Keratinocyte (primary cell): ENCODE results near the gene ZNF638. TPM values are rescaled to one million over a fixed set of nuclear protein-coding genes. Genes with fewer than 3 reads are reported as not detected.

Source experiments
- DNase-seq: peaks from one replicate; pipeline ENCODE4 v3.0.0-alpha.2; 2011; ENCODE audit warnings: low read depth, missing footprints, low spot score
- FAIRE-seq: peaks from 2 replicates; lab custom pipeline; 2011; peaks lifted over from hg19 to GRCh38; lab: Jason Lieb, UNC
- H2AFZ ChIP-seq: 2 replicates; pipeline ENCODE4 v1.6.0; 2012; ENCODE audit warnings: low read length, control low read depth, inconsistent platforms; ENCODE audit not compliant: control insufficient read depth
- H3K27ac ChIP-seq: 2 replicates; pipeline ENCODE4 v1.5.1; 2011; ENCODE audit warnings: low read length; ENCODE audit not compliant: control insufficient read depth, insufficient read depth
- H3K27me3 ChIP-seq: 3 replicates; pipeline ENCODE4 v1.6.0; 2011; ENCODE audit warnings: low read length; ENCODE audit not compliant: control insufficient read depth, insufficient read depth; ENCODE audit errors: extremely low read depth
- H3K36me3 ChIP-seq, 2 experiments: 2 replicates in 1 of 2; 3 replicates in 1 of 2; pipeline ENCODE4 v1.5.1; 2011; ENCODE audit warnings: low read length in 2 of 2, mild to moderate bottlenecking in 1 of 2; ENCODE audit not compliant: control insufficient read depth in 2 of 2, insufficient read depth in 2 of 2; ENCODE audit errors: extremely low read depth in 1 of 2
- H3K4me1 ChIP-seq: 3 replicates; pipeline ENCODE4 v1.5.1; 2011; ENCODE audit warnings: low read length; ENCODE audit not compliant: control insufficient read depth, insufficient read depth; ENCODE audit errors: extremely low read depth
- H3K4me2 ChIP-seq: 3 replicates; pipeline ENCODE4 v1.6.0; 2011; ENCODE audit warnings: low read depth, low read length; ENCODE audit not compliant: control insufficient read depth, insufficient read depth; ENCODE audit errors: extremely low read depth
- H3K4me3 ChIP-seq, 3 experiments: fragments of 200-600 bp in 1 of 3; sonication (generic) in 1 of 3; 2 replicates in 2 of 3; 3 replicates in 1 of 3; pipeline ENCODE4 v1.5.1; 2011 to 2016; ENCODE audit warnings: low read length in 3 of 3, mild to moderate bottlenecking in 3 of 3, control low read depth in 2 of 3, inconsistent platforms in 1 of 3, low read depth in 1 of 3, mixed read lengths in 1 of 3, mixed run types in 1 of 3, moderate library complexity in 1 of 3; ENCODE audit not compliant: control insufficient read depth in 2 of 3, insufficient read depth in 2 of 3; ENCODE audit errors: extremely low read depth in 1 of 3
- H3K79me2 ChIP-seq: 2 replicates; pipeline ENCODE4 v1.6.0; 2012; ENCODE audit warnings: low read length; ENCODE audit not compliant: control insufficient read depth, insufficient read depth
- H3K9ac ChIP-seq: 3 replicates; pipeline ENCODE4 v1.6.0; 2011; ENCODE audit warnings: low read length; ENCODE audit not compliant: control insufficient read depth, insufficient read depth; ENCODE audit errors: extremely low read depth
- H3K9me1 ChIP-seq: 3 replicates; pipeline ENCODE4 v1.6.0; 2011; ENCODE audit warnings: low read length; ENCODE audit not compliant: control insufficient read depth, insufficient read depth; ENCODE audit errors: extremely low read depth
- H3K9me3 ChIP-seq: 2 replicates; pipeline ENCODE4 v1.5.1; 2012; ENCODE audit warnings: low read depth, low read length; ENCODE audit not compliant: control insufficient read depth
- H4K20me1 ChIP-seq: 3 replicates; pipeline ENCODE4 v1.6.0; 2011; ENCODE audit warnings: low read length; ENCODE audit not compliant: control insufficient read depth, insufficient read depth; ENCODE audit errors: extremely low read depth
- CTCF ChIP-seq, 3 experiments: IDR thresholded peaks in 1 of 3; conservative IDR thresholded peaks in 1 of 3; optimal IDR thresholded peaks in 1 of 3; 2 replicates in 2 of 3; 3 replicates in 1 of 3; pipeline versions ENCODE3 to v1.5.1; 2011; ENCODE audit warnings: low read length in 3 of 3, mild to moderate bottlenecking in 3 of 3, moderate library complexity in 2 of 3, control low read depth in 1 of 3, inconsistent platforms in 1 of 3; ENCODE audit not compliant: insufficient read depth in 2 of 3; ENCODE audit errors: extremely low read depth in 1 of 3
- EZH2 ChIP-seq: IDR thresholded peaks from one replicate; pipeline ENCODE4 v1.6.1; 2012; ENCODE audit warnings: inconsistent platforms, mild to moderate bottlenecking, low read length, moderate library complexity
- dilution Hi-C: fragments of 300-500 bp; cut with MboI; formaldehyde crosslinking; loops from one replicate; pipeline ENCODE4 v1.7.0; 2020; ENCODE audit warnings: low sequenced_read_pairs; ENCODE audit not compliant: extremely low pct_ligation_motif_present
- polyA plus RNA-seq, 5 experiments: library from polyadenylated mRNA; depleted of rRNA in 3 of 5; stranded (reverse) in 3 of 5; stranded (forward) in 1 of 5; unstranded in 1 of 5; fragments of >200 nt; gene quantifications; 1 replicate in 1 of 5; 2 replicates in 3 of 5; 3 replicates in 1 of 5; pipeline versions ENCODE4 v1.2.1 to v1.2.3, GENCODE V29; 2011 to 2012; ENCODE audit warnings: missing spikeins in 2 of 5, low read depth in 1 of 5, low replicate concordance in 1 of 5

The ZNF638 gene
- polyA plus RNA-seq, 1 donor (not counting 4 experiments of a cell fraction or from before 2014, with no cell fraction given): 66.5 TPM

- Histone ChIP-seq H3K4me3 (no peak overlapping the region), H3K9ac (no peak overlapping the region), H3K9me1 (no peaks in the 10 kb centered on the region), H3K27me3 (no peaks in the 10 kb centered on the region), H3K4me1 (no peaks in the 10 kb centered on the region), H2AFZ (no peak overlapping the region), H3K79me2 (peaks cover 90% of the 10 kb centered on the region), H3K4me2 (no peak overlapping the region), H3K27ac (no peak overlapping the region), H3K9me3 (no peaks in the 10 kb centered on the region), H4K20me1 (peaks cover 3% of the 10 kb centered on the region), H3K36me3 (peaks cover 0 to 2% of the 10 kb centered on the region in 2 experiments)
- DNase-seq: no peak
- TF ChIP-seq CTCF (optimal IDR thresholded peaks at IDR 0.05 in 1 of 3, IDR thresholded peaks at IDR 0.05 in 1 of 3, conservative IDR thresholded peaks at IDR 0.05 in 1 of 3; ENCODE audit: extremely low read depth in 1 of 3, insufficient read depth in 2 of 3, low read length in 3 of 3): no peak
- TF ChIP-seq EZH2: no peak
- dilution Hi-C loops: no loop called here
- FAIRE-seq: no peak
Measured at GRCh38 chr2:71340176-71340575, 8.6 kb downstream of the ZNF638 start.

GRCh38 chr2:71341645-71342044 is 10.1 kb downstream of the ZNF638 start:
- no peak overlapping the region for H2AFZ ChIP-seq
- no peaks in the 10 kb centered on the region for H3K9me1 ChIP-seq
- H3K4me3 ChIP-seq: no peak overlapping the region
- H3K27me3 ChIP-seq: no peaks in the 10 kb centered on the region
- no peak for FAIRE-seq
- dilution Hi-C loops: no loop called here
- peaks cover 0 to 2% of the 10 kb centered on the region in 2 experiments for H3K36me3 ChIP-seq
- no peak overlapping the region for H3K27ac ChIP-seq
- H3K9ac ChIP-seq: no peak overlapping the region
- H4K20me1 ChIP-seq: peaks cover 14% of the 10 kb centered on the region
- peaks cover 90% of the 10 kb centered on the region for H3K79me2 ChIP-seq
- TF ChIP-seq CTCF (optimal IDR thresholded peaks at IDR 0.05 in 1 of 3, IDR thresholded peaks at IDR 0.05 in 1 of 3, conservative IDR thresholded peaks at IDR 0.05 in 1 of 3; ENCODE audit: extremely low read depth in 1 of 3, insufficient read depth in 2 of 3, low read length in 3 of 3) (no peak), EZH2 (no peak)
- H3K9me3 ChIP-seq: no peaks in the 10 kb centered on the region
- DNase-seq: no peak
- no peaks in the 10 kb centered on the region for H3K4me1 ChIP-seq
- no peak overlapping the region for H3K4me2 ChIP-seq
